HCT116 (cell line): ENCODE data around the gene EVL. TPM values are rescaled to one million over a fixed set of nuclear protein-coding genes. Genes with fewer than 3 reads are reported as not detected.

Source experiments
- CBX3 ChIP-seq: IDR thresholded peaks from 2 replicates; pipeline ENCODE4 v1.6.1; 2012; ENCODE audit warnings: low read depth
- CEBPB ChIP-seq: IDR thresholded peaks from 2 replicates; pipeline ENCODE4 v1.6.1; 2012; ENCODE audit warnings: low read depth
- RAD21 ChIP-seq: IDR thresholded peaks from 2 replicates; pipeline ENCODE4 v1.6.1; 2012; ENCODE audit warnings: low read depth, mild to moderate bottlenecking
- SP1 ChIP-seq: IDR thresholded peaks from 2 replicates; pipeline ENCODE4 v1.6.1; 2012; ENCODE audit warnings: low read depth
- microRNA counts: library from miRNA; unstranded; fragments of <30 nt; microRNA quantifications from one replicate; lab custom pipeline; 2015
- microRNA-seq: library from miRNA; unstranded; fragments of <30 nt; microRNA quantifications from one replicate; pipeline ENCODE4, GENCODE V29; 2016; ENCODE audit warnings: borderline number of aligned reads
- total RNA-seq: library from RNA; stranded (reverse); gene quantifications from one replicate; pipeline ENCODE4 v1.2.1, GENCODE V29; 2021; ENCODE audit not compliant: unreplicated experiment
- TF ChIP-seq, protein P1 (sequence below): IDR thresholded peaks from 2 replicates; pipeline ENCODE4 v1.6.1; 2012

Gene EVL
- total RNA-seq, 1 experiment from 2014 or later = 19.9 TPM

- TF ChIP-seq CEBPB (no peak), SP1 (peak; percentile 83), CBX3 (peak; percentile 72), RAD21 (peak; percentile 84)
- TF ChIP-seq, protein P1, sequence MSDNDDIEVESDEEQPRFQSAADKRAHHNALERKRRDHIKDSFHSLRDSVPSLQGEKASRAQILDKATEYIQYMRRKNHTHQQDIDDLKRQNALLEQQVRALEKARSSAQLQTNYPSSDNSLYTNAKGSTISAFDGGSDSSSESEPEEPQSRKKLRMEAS = peak; percentile 76
These were observed 127.6 kb downstream of the EVL start (continued) for GRCh38 chr14:100192672-100193416.

MicroRNAs within 50 kb of the gene (microRNA counts, 767-probe panel; counts per million panel counts)
- not detected for microRNA hsa-miR-151b (lab: Ali Mortazavi, UCI)
- not detected for microRNA hsa-miR-342-3p (lab: Ali Mortazavi, UCI)
- not detected for microRNA hsa-miR-342-5p (lab: Ali Mortazavi, UCI)

Small RNA genes lying within 50 kb of the gene (microRNA-seq; reads per million reads assigned to microRNA genes)
- gene MIR151B (28.6 reads per million, percentile 48 among the genes with 10 or more reads in this experiment), gene MIR342 (689 reads per million, percentile 79 among the genes with 10 or more reads in this experiment)

Other genes starting within 250 kb of the EVL start
- 1.8 TPM for gene DEGS2, start 94.2 kb downstream of the EVL start, total RNA-seq
- gene YY1, start 173.7 kb downstream of the EVL start, total RNA-seq = 111 TPM
- 38.7 TPM for gene SLC25A29, start 241.0 kb downstream of the EVL start, total RNA-seq